GM20431 (cell line): ENCODE results near the gene CLIC1.

Experiments
- in situ Hi-C: fragments of 300-500 bp; cut with MseI, MboI; formaldehyde crosslinking; loops from one replicate; pipeline ENCODE4 v1.15.0; 2020; ENCODE audit warnings: low sequenced_read_pairs; ENCODE audit not compliant: unreplicated experiment

CLIC1 gene

DNA sequence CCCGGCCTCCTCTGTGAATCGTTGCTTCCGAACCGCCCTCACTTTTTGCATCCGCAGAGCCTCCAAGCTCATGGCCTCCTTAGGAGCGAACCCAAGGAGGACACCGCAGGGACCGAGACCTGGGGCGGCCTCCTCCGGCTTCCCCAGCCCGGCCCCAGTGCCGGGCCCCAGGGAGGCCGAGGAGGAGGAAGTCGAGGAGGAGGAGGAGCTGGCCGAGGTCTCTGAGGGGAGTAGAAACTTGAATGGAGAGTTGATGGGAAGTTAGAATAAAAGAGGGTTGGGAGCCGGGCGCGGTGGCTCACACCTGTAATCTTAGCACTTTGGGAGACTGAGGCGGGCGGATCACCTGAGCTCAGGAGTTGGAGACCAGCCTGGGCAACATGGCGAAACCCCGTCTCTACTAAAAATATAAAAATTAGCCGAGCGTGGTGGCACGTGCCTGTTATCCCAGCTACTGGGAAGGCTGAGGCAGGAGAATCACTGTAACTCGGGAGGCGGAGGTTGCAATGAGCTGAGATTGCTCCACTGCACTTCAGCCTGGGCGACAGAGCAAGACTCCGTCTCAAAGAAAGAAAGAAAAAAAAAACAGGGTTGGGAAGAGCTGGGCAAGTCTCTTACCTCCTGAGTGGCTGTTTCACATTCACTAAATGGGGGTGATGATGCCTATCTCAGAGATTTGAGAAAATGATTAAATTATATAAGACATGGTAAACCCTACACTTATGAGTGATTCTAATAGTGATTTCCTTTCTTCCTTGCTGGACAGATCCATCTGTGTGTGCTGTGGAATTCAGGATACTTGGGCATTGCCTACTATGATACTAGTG lies 4.3 kb upstream of the CLIC1 start:
- in situ Hi-C loops = no loop called here

DNA sequence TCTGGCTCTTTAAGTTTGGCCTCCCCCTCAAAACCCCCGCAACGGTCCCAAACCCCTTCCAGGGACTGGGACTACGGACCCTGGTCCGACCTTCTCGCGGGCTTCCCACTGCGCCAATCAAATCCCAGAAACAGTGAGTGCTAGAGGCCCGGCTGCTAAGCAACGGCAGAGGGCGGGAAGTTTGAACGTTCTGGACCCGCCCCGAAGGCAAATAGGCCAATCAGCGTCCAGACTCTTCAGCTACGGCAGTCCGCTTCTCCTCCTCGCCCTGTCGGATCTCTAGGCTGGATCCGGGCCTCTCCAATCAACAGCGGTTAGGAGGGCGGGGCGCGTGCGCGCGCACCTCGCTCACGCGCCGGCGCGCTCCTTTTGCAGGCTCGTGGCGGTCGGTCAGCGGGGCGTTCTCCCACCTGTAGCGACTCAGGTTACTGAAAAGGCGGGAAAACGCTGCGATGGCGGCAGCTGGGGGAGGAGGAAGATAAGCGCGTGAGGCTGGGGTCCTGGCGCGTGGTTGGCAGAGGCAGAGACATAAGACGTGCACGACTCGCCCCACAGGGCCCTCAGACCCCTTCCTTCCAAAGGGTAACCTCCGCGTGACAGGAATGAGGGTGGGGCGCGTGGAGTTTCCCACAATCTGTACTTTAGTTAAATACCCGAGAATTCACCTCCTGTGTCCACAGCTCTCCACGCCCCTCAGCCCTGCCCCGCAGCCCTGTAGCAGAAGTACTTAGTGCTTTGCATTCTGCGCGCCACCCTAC lies 3.5 kb upstream of the CLIC1 start, which contains the start of gene MSH5:
Gene MSH5, plus strand, starts transcription at position 367 of the 758 bp plus-strand sequence. CDS start 462 bp downstream, outside the sequence.
- in situ Hi-C loops = no loop called here

- in situ Hi-C loops = no loop called here
Observed at GRCh38 chr6:31737991-31738979, 2.0 kb upstream of the CLIC1 start.

DNA sequence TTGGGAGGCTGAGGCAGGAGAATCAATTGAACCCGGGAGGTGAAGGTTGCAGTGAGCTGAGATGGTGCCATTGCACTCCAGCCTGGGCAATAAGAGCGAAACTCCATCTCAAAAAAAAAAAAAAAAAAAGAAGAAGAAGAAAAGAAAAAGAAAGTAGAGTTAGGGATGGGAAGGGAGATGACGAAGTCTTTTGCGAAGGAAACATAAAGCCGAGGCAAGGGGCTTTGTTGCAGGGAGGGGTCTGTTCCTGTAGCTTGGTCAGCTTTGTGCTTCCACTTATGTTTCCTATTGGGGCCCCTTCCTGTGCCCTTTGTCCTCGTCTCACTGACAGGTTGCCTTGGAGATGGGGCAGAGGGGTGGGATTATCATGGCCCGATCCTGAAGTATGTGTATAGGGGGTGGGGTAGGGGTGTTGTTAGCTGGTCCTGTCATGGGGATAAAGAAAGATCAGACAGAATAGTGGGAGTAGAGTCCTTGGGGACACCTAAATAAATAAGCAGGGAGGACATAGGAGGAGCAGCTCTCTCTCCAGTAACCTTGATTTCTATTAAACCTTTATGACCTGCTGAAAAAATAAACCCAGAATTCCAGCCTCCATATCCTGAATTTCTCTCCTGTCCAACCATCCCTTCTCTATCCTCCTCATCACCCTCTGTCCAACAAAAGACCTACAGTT lies 1.1 kb upstream of the CLIC1 start:
- in situ Hi-C loops = no loop called here

DNA sequence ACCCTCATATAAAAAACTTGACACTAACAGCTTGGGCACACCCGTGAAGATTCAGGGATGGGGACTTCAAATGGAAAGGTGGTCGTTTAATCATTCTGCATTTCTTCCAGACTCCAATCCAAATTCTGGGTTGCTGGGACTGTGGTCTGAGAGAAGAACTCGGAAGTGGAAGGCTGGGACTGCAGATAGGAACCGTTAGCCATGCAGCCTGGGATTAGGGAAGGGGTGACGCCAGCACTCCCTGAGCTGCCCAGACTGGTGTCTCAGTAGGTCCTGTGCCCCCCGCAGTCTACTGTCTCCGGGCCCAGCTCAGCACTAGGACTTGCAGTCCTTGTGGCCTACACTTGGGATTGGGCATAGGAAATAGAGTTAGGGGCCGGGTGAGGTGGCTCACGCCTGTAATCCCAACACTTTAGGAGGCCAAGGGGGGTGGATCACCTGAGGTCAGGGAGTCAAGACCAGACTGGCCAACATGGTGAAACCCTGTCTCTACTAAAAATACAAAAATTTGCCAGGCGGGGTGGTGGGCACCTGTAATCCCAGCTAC lies 511 bp upstream of the CLIC1 start:
- in situ Hi-C loops = no loop called here

DNA sequence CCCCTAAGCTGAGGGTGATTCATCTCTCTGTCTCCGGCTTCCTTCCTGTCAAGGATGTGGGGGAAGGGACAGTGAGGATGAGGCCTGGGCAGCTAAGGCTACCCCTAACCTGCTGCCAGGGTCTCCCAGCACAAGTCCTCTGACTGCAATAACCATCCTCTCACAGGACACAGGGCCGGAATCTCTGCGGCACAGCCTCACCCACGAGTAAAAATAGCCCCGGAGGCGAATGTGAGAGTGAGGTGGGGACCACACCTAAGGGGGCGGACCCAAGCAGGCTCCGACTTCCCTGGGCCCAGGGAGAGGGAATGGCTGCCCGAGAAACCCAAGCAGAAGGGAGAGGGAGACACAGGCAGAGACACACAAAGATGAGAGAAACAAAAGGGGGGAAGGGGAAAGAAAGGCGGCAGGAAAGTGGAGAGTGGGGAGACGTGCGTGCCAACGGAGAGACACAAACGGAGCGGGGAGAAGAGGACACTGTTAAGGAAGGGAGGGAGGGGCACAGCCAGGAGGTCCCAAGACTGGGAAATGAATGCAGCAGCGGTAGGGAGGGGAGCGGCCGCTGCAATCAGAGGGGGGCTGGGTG lies 1.4 kb downstream of the CLIC1 start:
- in situ Hi-C loops = no loop called here

DNA sequence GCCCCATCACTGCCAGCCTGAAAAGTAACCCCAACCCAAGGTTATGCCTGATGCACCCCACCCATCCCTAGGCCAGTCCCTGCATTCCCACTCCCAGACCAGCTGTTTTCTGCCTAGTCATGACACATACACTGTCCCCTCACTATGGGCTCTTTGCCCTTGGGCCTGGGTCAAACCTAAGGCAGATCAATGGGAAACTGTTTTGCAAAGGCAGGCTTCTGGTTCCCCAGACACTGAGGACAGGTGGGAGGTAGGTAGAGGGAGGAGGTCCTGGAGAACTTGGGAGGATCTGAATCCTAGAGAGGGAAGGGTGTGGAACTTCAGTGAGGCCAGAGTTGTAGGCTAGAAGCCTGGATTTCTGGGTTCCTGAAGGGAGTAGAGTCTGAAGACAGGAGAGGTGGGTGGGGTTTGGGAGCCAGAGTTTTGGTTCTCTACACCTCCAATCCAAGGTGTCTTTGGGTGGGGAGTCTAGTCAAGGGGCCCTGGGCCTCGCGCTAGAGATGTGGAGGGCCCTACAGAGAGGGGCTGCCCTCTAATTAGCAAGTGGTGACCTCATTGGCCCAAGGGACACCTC lies 2.0 kb downstream of the CLIC1 start:
- in situ Hi-C loops = no loop called here

DNA sequence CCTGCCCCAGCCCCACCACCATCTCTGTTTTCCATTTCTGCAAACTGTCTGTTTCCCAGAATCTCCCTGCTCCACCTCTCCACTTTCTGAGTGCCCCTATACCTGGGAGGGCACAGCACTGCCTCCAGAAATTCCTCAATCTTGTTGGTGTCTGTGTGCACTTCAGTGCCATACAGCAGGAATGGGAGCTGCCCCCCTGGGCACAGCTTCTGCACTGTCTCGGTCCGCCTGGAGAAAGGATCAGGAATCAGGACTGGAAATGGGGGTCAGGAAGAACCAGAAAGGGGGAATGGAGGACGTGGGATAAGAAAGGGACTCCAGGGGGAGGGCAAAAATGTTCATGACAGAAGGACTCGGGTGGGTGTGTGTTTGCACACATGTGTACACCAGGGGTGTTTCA lies 2.6 kb downstream of the CLIC1 start:
- in situ Hi-C loops = no loop called here

DNA sequence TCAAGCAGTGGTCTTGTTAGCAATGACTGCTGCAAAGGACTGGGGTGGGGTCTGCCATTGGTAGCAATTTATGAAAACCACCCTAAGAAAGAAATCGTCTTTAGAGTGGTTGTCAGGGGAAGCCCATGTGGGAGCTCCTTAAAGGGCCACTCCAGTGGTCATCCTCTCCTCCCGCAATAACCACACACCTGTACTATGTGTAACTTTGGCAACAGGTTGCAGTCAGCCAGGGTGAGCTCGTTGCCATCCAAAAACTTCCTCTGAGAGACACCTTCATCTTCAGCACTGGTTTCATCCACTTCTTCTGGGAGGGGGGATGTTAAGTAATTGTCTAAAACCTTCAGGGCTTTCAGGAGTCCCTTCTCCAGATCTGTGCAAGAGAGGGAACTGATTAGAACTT lies 4.3 kb downstream of the CLIC1 start:
- in situ Hi-C loops = no loop called here

- in situ Hi-C loops = no loop called here
Observed at GRCh38 chr6:31730631-31731086, 5.7 kb downstream of the CLIC1 start.

DNA sequence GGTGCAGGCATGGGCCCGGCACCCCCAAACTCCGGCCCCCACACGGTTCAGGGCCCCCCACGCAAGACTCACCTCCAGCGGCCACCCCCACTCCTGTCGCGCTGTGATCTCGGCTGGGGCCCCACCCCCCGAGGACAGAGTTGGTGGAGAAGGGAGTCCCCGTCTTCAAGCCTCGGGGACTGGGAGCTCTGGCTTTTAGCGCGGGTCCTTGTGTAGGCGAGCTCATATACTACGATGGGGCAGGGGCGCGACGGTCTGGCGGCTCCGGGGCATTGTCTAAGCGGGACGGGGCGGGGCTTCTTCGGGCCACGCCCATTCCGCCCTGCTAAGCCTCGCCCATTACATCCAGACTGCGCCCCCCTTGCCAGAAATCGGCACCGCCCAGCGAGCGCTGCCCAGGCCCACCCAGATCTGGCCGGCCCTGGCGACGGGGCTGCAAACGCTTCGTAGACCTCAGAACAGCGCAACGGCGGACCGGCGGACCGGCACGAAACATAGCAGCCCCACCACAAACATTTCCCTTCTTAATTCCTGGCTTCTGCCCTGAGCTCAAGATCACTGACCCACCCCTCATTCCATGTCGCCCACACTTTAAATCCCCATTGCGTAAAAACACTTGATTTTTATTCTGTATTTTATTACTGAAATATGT lies 6.2 kb downstream of the CLIC1 start:
- in situ Hi-C loops = no loop called here

DNA sequence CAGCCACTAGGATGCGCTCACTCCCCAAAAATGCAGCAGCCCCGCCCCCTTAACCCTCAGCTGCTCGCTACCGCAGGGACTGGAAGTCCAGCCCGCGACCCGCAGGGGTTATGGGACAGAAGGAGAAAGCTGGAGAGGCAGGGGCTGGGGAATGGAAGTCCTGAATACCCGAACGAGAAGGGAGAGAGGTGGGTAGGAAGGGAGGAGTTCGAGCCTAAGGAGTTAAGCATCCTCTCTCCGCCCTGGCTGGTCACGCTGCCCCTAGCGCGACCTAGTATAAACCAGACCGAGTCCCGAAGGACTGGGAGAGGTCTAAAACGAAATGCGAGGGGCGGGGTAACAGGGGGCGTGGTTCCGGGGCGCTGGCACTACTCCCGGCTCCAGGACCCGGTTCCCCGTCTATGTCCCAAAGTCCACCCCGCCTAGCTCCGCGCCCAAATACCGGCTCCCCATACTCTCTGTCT lies 6.8 kb downstream of the CLIC1 start:
- in situ Hi-C loops = no loop called here

DNA sequence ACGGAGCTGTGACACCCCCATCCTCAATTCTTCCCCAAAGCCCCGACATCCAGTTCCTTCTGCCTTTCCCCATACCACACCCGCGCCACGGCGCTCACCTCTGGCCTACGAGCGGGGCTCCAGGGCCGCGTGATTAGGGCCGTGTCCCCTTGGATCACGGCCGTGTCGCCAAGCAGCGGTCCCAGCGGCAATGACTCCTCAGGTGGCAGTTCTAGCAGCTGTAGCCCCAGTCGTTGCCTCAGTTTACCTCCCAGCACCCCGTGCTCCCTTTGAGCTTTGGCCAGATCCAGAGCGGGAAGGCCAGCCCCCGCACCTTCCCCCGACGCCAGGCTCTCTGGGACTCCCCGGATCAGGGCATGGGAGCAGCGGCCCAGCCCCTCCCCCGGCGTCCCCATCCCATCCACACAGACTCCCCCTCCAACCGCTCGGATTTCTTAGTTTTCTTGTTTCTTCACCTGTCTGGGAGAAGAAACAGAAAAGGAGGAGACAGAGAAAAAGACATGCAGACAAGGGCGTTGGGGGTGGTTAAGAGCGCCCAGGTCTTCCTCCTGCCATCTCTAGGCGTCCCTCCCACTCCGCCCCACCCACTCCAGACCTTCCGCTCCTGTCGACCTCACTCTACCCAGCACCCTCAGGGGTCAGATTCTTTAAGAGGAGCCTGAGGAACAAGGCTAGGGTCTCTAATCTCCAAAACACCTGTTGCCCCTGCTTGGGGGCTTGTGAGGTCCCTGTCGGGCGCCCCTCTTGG lies 7.4 kb downstream of the CLIC1 start, which contains the start of gene DDAH2:
Gene DDAH2, minus strand, starts transcription at position 533 of the 748 bp plus-strand sequence. Its CDS starts 138 bp downstream, at position 395.
- in situ Hi-C loops = no loop called here

GRCh38 chr6:31727717-31728671 lies 8.3 kb downstream of the CLIC1 start:
- in situ Hi-C loops = no loop called here

- in situ Hi-C loops = no loop called here
Observed at GRCh38 chr6:31727034-31727716, 9.2 kb downstream of the CLIC1 start.
